ENCODE measurements around the gene NRCAM.

Gene NRCAM

GRCh38 chr7:108112683-108113082, 343.6 kb downstream of the NRCAM start:
- no peak for DNase-seq

GRCh38 chr7:108109221-108109908, 346.9 kb downstream of the NRCAM start:
- DNase-seq: peak; percentile 18

- no peak for DNase-seq
These were observed 348.1 kb downstream of the NRCAM start for GRCh38 chr7:108108131-108108530.

DNA sequence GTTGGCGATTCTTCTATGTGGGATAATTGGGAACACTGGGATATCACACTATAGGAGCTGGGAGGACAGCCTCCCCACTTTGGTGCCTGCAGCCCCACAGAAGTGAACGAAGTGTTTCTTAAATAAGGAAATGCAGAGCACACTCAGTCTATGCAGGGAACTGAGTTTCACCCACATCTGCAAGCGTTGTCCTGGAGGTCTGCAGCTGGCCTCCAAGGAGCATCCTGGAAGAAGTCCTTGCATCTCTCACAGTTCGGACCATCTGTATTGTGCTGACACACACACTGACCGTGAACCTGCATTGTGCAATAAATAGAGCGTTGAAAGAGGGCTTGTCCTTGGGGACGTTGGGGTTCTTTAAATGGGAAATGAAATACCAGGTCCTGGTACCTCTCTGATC, 351.9 kb downstream of the NRCAM start:
- no peak for DNase-seq

GRCh38 chr7:108103558-108104298, 352.5 kb downstream of the NRCAM start:
- DNase-seq: no peak

DNA sequence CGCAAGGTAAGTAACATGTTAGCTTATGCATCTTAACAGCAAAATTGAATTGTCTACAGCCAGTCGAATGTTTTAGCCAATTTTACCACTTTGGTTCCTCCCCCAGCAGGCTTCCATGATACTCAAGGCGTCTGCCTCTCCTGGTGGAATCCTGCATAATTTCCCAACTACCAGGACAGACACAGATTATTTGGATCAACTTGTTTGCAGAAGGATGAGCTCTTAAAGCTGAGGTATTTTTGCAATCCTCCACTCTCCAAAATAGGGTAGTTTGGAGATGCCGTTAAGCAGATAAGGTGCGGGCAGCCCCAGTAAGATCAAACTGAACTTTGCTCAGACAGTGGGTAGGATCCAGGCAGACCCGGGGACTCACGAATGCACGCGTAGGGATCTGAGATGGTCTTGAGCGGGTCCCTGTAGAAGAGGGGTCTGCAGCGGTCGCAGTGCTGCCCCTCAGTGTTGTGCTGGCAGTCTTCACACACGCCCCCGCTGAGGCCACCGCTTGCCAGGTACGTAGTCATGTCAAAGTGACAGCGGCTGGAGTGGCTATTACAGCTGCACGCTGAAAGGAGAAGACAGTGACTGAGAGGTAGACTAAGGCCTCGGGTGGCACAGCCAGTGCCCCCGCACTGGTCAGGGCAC, 353.4 kb downstream of the NRCAM start:
- no peak for DNase-seq

DNA sequence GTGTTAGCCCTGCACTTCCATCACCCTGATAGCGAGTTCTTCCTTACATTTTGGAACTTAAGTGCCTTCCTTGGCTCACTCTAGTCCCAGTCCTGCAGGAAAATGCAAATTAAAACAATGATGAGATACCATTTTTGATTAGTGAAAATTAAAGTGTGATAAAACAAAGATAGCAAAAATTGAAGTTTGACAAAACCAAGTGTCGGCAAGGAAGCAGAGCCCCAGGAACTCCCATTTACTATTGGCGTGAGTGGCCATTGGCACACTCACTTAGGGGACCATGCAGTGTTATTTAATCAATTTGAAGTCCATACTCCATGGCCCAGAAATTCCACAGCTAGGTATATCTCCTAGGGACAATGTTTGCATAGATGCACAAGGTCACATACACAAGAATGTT, 354.5 kb downstream of the NRCAM start:
- no peak for DNase-seq

- DNase-seq: no peak
These were observed 356.5 kb downstream of the NRCAM start for GRCh38 chr7:108099713-108100112.

GRCh38 chr7:108097703-108098102, 358.5 kb downstream of the NRCAM start:
- DNase-seq: no peak
